ENCODE data around the gene HLA-E.

- no peak for TF ChIP-seq CTCF (IDR thresholded peaks at IDR 0.05 in 8 of 11, conservative IDR thresholded peaks at IDR 0.05 in 3 of 11)
- TF ChIP-seq POLR2A (IDR thresholded peaks at IDR 0.05) = no peak
Measured at GRCh38 chr6:30446259-30446658, 43.0 kb upstream of the HLA-E start.
